GM18873 (cell line): ENCODE results near the gene TMPRSS6.

ENCODE experiments used
- ATAC-seq: cut with Tn5 transposase; IDR thresholded peaks from one replicate; pipeline ENCODE4 v1.9.1; 2021; ENCODE audit warnings: mild to moderate bottlenecking, moderate library complexity, moderate number of reproducible peaks; ENCODE audit not compliant: unreplicated experiment, low FRiP score

Gene TMPRSS6

DNA sequence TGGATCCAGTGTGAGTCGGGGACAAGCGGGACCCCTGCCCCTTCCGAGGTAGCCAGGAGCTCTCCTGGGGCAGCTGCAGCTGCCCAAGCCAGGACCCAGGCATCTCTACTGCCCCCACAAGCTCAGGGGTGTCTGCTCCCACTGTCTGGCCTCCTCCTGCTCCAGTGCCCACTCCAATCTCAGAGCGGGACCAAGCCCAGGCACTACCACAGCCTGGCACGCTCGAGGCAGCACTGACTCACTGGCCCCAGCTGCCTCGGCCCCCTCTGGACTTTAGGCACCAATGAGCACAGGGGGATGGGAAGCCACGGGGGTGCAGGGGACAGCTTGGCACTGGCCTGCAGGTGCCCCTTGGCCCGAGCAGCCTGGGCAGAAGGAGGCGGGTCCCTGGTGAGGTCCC is 32.0 kb upstream of the TMPRSS6 start:
- no peak for ATAC-seq

DNA sequence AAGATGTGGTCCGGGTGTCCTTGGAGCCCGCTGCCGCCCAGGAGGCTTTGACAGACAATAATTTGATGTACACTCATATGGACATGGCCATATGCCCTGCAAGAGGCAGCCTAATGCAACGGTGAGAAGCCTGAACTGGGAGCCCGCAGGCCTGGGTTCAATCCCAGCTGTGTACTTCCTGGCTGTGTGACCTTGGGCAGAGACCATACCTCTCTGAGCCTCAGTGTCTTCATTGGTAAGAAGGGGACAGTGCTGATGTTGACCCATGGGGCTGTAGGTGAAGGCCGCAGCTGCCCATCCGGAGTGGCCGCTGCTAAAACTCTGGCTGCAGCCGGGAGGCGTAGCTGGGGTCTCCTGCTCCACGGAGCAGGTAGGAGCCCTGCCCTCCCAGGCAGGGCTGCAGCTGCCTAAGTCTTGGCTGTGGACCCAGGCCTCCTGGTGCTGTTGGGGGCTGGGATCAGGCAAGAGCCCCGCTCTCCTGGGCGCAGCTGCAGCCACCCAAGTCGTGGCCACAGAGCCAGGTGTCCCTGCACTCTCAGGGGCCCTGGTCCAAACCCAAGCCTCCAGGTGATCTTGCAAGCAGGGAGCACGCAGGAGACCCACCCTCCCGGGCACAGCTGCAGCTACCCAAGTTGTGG is 31.3 kb upstream of the TMPRSS6 start:
- no peak for ATAC-seq

DNA sequence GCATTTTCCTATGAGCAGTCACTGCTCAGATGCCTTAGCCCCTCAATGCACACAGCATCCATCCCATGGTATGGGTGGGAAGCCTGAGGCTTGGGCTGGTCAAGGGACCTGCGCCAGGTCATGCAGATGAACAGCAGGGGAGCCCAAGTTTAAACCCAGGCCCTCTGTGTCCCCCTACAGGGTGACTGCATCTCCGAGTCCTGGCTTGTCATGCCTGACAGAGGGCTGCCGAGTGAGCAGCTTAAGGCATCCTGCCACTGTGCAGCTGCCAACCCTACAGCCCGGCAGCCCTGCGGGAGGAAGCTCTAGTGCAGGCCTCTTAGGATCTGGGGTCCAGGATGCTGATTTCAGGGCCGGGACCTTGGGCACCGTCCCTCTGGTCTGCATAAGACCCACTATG is 30.2 kb upstream of the TMPRSS6 start:
- ATAC-seq = no peak

DNA sequence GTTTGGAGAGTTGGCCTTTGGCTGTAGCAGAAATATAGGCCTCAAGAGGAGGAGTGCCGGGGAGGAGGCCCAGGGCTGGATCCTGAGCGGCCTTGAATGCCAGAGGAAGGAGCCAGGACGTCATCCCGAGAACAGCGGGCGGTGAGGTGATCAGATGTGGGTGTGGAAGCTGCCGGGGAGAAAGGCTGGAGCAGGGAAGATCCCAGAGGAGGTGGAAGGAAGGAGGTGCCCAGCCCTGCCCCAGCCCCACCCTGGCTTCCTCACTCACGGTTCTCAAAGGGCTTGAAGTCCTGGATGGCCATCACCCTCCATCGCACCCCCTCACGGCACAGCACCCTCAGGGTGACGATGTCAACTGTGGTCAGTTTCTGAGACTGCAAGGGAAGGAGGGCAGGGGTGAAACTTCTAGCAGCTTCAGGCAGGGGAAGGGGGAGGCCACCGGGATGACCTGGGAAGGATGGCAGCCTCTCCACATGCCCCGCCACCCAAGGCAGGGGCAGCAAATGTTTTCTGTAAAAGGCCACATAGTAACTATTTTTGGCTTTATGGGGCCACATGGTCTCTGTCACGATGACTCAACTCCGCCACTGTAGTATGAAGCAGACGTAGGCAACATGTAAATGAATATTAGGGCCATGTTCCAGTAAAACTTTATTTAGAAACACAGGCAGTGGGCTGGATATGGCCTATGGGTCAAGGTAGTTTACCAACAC is 29.5 kb upstream of the TMPRSS6 start:
- no peak for ATAC-seq

DNA sequence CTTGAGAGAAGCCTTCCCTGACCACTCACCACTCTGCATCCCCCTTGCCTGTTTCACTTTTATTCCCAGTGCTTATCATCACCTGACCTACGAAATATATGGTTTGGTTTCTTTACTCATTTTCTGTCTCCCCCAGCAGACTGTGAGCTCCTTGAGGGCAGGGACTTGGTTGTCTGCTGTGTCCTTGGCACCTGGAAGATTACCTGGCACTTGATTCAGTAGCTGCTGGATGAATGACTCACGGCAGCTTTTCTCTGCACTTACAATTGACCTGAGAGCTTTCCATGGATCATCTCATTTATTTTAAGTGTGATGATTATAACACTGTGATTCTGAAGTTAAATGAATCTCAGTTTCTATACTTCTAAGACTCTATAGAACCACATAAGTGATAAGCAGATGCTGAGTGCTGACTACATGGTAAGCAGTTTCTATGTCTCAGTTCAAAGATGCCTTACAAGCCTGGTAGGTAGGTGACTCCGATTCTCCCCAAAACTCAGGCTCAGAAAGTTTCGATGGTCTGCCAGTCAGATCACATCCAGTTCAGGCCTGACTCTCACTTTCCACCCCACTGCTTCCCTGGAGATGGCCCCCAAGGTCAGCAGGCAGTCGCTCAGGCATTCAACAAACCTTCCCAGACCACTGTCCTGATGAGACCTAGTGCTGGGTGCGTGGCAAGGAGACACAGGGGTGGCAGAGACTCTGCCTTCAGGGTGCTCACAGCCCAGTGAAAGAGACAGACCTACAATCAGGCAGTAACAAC is 28.6 kb upstream of the TMPRSS6 start:
- ATAC-seq = no peak

DNA sequence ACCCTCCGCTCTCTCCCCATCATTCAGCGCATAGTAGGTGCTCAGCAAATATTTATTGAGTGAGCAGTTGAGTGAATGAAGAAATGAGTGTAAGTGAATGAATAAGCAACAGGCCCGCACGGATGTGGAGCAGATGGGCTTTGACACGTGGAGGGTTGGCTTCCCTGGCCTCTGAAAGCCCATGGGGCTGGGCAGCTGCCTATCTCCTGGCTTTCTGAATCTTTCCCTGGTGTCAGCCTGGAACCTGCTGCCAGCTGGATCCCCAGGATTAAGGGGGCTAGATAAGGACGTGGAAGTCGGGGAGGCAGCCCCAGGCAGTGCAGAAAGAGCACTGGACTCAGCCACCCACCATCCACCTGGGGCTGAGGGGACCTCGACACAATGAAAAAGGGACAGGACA is 27.6 kb upstream of the TMPRSS6 start:
- no peak for ATAC-seq

DNA sequence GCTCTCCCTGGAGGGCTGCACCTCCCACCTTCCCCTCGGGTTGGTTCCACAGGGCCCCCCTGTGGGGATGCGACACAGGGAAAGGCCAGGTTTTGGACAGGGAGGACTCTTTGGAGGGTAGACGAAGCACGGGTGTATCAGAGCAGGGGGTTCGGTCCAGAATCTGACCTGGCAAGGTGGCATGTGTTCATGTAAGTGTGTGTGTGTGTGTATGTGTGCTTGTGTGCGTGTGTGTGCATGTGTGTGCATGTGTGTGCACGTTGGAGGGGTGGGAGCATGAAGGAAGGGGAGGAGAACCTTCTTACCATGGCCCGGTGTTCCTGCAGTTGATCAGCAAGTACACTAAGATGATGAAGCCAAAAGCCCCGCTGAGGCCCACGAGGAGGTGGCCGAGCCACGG is 25.5 kb upstream of the TMPRSS6 start:
- no peak for ATAC-seq

DNA sequence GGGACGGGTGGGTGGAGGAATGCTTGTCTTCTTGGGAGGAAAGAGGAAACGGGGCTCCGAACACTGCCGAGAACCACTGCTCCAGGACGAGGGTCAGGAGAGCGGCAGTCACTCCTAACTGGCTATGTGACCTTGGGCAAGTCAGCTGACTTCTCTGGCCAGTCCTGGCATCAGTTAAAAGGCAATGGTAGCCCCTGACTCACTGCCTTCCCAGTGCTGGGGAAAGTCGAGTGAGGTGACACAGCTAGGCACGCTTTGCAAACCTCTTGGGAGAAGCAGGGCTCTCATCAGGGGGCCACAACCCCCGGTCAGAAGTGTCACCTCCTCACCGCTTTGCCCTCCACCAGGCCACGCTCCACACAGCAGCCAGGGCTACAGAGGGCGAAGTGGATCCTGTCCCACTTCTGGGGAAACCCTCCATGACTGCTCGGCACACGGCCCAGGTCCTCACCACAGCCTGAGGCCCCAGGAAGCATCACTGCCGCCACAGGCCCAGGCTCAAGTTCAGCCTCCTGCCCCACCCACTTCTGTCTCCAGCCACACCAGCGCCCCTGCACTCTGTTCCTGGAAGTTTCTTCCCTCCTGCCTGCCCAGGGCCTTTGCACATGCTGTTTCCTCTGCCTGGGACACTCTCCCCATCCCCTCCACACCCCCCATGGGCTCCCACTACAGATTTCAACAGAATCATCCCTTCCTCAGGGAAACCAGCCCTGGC is 23.9 kb upstream of the TMPRSS6 start:
- no peak for ATAC-seq

DNA sequence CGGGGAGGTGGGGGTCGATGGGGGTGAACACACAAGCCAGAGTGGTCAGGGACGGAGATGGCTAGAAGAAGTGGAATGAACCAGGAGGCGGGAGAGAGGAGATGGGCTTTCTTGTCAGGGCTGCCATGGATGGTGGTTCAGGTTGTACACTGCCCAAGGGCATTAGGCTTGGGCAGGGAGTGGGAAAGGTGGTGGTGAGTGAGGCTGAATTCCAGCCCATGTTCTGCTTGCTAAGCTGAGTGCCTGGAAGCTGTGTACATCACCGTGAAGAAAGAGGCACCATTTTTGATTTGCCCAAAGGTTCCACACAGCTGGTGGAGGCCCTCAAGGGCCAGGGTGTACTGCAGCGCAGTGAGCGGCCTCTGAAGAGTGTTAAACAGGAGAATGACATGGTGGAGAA is 23.3 kb upstream of the TMPRSS6 start:
- no peak for ATAC-seq

DNA sequence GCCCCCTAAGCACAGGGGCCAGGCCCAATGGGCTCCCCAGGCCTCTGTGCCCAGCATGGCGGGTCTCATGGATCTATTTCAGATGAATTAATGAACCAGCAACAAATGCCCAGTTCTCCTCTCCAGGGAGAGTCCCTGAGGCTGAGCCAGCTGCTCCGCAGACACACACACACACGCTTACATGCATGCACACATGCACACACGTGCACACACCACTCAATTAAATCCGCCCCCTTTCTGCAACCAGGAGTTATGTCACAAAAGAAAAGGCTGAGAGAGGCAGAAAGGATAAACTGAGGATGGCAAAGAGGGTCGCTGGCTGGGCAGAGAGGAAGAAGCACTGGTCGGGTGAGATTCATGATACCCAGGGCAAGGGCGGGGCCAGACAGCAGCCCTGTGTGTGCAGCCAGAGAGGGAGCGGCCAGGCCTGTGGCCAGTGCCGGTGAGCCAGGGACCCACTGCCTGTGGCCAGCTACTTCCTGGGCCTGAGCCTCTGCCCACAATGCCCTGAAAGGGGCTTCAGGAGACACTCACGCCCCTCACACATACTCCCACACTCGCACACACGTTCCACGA is 20.4 kb upstream of the TMPRSS6 start:
- no peak for ATAC-seq

DNA sequence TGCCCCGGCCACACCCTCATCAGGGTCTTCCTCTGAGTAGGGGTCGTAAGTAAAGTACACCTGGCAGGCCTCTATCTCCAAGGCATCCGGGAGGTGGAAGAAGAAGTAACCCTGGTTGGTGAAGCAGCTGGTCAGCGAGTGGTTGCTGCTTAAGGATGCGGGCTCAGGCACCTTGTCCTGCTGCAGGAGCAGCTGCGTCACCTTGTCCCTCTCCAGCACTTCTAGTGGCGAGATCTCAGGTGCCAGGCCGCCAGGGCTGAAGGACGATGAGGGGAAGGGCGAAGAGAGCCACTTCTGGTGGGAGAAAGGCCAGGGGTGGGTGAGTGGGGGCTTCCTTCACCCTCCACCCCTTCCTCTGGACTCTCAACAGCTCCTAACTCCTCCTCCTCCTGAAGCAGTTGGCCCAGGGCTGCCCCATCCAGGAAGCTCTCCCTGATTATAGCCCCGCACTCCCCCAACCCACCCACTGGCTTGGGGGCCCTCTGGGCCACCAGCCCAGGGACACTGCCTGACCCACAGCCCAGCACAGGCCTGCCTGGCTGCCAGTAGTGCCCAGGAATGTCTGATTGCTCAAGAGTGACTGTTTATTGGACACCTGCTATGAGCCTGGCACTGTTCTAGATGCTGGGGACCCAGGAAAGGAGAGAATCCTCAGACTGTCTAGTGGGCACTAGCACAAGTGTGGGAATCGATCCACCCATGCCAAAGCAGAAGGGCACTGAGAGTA is 19.2 kb upstream of the TMPRSS6 start:
- no peak for ATAC-seq

DNA sequence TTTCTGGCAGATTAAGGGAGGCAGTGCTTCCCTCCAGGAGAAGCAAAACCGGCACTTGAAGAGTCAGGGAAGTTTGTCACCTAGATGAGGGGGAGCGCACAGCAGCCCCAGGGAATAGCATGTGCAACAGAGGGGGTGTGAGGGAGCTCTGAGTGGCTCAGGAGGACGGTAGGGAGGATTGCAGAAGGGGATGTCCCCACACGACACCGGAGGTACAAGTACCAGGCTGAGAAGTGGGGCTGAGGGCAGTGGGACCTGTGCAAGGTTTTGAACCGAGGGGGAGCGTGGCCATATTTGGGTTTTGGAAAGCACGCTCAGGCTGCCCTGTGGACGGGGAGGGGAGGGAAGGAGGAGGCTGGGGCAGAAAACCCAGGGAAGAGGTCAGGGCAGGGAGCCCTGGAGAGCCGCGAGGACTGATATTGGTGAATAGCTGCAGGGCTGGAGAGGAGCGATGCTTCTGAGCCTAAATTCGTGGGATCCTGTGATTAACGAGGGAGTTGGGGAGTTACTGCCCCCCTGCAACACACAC is 17.9 kb upstream of the TMPRSS6 start:
- no peak for ATAC-seq

DNA sequence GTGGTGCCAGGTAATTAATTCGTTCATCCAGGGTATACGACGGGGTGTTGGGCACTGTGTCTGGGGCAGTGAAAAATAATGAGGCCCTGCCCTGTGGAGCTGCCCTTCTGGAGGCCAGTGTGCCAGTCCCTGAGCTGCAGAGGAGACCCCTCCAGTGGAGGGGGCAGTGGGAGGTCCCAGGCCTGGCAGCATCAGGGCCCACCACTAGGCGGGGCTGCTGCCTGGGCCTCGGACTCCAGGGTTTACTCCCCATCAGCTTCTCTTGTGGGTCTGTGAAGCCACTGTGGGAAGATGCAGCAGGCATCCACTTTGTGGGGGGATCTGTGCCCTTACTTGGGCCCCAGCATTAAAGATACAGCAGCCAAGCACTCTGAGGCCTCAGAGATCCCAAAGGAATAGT is 17.4 kb upstream of the TMPRSS6 start:
- ATAC-seq = no peak

DNA sequence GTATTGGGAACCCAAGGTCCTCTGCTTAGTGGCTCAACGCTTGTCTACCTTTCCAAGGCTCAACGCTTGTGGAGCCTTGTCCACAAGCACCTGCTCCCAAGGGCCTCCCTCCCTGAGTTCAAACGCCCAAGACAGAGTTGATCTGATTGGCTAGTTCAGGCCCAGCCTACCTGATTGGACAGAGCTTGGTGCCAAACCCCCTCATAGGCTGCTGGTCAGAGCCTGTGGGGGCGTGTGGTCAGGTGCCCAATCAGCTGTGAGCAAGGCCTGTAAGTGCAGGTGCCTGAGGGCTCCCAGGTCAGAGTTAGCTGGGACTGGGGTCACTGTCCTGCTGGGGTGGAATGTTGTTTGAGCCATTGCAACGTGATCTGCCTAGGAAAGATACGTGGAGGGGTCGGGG is 16.9 kb upstream of the TMPRSS6 start:
- no peak for ATAC-seq

DNA sequence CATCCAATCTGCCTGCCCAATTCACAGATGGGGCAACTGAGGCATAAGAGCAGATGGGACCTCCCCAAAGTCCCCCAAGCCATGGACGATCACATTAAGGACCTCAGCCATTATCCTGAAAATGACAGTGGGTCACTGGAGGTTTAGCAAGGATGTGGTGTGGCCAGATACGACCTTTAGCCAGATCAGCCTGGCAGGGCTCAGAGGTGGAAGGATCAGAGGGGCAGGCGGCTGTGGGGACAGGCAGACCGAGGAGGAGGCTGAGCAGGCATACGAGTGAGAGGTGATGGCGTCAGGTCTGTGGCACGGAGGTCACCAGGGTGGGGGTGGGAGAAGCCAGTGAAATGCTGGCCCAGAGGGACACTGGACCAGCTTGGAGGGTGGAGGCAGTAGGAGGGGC is 14.1 kb upstream of the TMPRSS6 start:
- no peak for ATAC-seq

DNA sequence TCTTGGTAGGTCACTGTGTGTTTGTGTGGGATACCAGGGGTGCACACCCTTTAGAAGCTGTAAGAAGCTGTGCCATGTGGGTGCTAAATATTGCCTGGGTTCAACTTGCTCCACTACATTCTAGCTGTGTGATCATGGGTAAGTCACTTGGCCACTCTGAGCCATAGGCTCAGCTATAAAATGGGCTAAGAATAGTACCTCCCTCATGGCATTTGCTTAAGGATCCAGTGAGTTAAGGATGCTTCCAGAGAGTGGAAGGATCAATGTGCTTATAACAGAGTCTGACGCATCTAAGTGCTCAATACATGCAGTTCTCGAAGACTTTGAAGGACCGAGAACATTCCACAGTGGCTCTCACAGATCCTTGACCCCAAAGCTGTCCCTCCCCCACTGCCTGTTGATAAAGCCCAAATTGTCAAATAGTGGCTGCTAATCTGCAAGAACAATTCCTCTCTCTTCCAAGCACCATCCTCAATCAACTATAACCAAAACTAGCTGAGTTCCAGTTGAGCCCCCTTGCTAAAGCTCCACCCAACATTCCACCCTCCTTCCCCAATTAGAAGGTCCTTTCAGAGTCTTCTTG is 13.2 kb upstream of the TMPRSS6 start:
- no peak for ATAC-seq

DNA sequence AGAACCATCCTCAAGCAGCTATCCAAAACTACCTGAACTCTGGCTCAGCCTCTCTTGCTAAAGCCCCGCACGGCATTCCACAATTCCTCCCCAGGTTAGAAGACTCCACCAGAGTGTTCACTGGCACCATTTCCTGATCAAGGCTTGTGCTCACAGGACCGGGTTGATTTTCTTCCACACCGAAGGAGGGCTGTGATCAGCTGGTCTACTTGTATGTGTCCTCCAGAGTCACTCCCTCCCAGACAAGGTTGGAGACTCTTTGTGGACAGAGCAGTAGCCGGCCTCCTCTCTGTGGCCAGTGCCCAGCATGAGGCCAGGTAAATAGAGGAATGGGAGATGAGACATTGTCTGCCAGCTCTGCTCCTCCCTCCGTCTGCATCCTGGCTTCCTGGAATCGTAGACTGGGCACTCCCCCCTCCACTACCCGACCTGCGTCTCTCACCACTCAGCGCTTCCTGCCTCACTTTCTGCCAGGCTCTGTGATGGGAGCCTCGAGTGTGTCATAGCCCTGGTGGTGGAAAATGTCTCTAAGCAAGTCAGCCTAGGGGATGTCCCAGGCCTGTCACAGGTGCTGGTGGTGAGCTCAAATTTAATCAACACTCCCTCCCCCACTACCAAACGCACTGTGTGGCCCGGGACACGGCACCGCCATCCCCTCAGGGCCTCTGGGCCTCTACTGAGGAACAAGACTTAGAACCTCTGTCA is 12.5 kb upstream of the TMPRSS6 start:
- peak; percentile 89 for ATAC-seq

DNA sequence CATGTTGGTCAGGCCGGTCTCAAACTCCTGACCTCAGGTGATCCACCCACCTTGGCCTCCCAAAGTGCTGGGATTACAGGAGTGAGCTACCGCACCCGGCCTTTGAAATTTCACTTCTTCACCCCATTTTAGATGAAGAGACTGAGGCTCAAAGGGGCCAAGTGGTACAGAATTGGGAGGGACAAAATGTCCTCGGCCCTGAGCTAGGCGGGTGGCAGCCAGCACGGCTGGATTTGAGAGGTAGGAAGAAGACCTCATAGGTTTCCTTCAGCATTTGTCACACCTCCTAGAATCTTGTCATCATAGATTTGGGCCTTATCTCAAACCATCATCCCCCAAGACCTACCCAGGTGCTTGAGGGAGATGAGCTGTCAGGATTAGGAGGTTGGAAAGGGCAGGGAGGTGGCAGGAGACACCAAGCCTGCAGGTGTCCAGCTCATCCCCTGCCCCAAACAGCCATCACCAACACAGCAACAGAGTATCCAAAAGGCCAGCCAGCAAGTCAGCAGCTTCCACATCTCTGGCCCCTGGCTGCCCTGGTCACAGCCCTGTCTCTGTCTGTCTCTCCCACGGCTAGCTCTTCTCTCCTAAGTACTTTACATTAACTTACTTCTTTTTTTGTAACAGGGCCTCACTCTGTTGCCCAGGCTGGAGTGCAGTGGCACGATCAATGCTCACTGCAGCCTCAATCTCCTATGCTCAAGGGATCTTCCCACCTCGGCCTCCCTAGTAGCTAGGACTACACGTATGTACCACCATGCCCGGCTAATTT is 11.2 kb upstream of the TMPRSS6 start:
- no peak for ATAC-seq
